ENCODE results near the gene TEX2. TPM values are rescaled to one million over a fixed set of nuclear protein-coding genes. Genes with fewer than 3 reads are reported as not detected.

Gene TEX2
- total RNA-seq, 4 donors from 2014 or later, result 35.5 to 41.3 (median 36.9) TPM

- Histone ChIP-seq H3K36me3 (no peaks in the 10 kb centered on the region), H3K4me3 (no peak overlapping the region), H3K27ac (no peak overlapping the region), H3K9me3 (no peaks in the 10 kb centered on the region), H3K4me1 (peaks cover 22% of the 10 kb centered on the region), H3K27me3 (no peaks in the 10 kb centered on the region)
- TF ChIP-seq POLR2A (IDR thresholded peaks at IDR 0.05) (no peak), EP300 (IDR thresholded peaks at IDR 0.05) (no peak), CTCF (IDR thresholded peaks at IDR 0.05) (no peak), POLR2AphosphoS5 (IDR thresholded peaks at IDR 0.05) (no peak)
- DNase-seq (ENCODE audit: low spot score in 2 of 2), result no peak
- 73% methylated on average over 9 of the region's 9 CpGs for WGBS
Measured at GRCh38 chr17:64236827-64237403, 26.1 kb downstream of the TEX2 start.

- Histone ChIP-seq H3K27me3 (no peaks in the 10 kb centered on the region), H3K4me1 (peaks cover 27% of the 10 kb centered on the region), H3K9me3 (no peaks in the 10 kb centered on the region), H3K4me3 (no peak overlapping the region), H3K27ac (no peak overlapping the region), H3K36me3 (no peaks in the 10 kb centered on the region)
- WGBS, result 88% methylated on average over 6 of the region's 6 CpGs
- TF ChIP-seq CTCF (IDR thresholded peaks at IDR 0.05), result no peak
- TF ChIP-seq EP300 (IDR thresholded peaks at IDR 0.05), result no peak
- TF ChIP-seq POLR2A (IDR thresholded peaks at IDR 0.05), result no peak
- TF ChIP-seq POLR2AphosphoS5 (IDR thresholded peaks at IDR 0.05), result no peak
- DNase-seq (ENCODE audit: low spot score in 2 of 2), result no peak
Measured at GRCh38 chr17:64234961-64235360, 28.1 kb downstream of the TEX2 start.

- Histone ChIP-seq H3K27me3 (no peaks in the 10 kb centered on the region), H3K9me3 (no peaks in the 10 kb centered on the region), H3K4me1 (peaks cover 27% of the 10 kb centered on the region), H3K27ac (no peak overlapping the region), H3K36me3 (no peaks in the 10 kb centered on the region), H3K4me3 (no peak overlapping the region)
- DNase-seq (ENCODE audit: low spot score in 2 of 2), result no peak
- TF ChIP-seq POLR2A (IDR thresholded peaks at IDR 0.05) (no peak), POLR2AphosphoS5 (IDR thresholded peaks at IDR 0.05) (no peak), CTCF (IDR thresholded peaks at IDR 0.05) (no peak), EP300 (IDR thresholded peaks at IDR 0.05) (no peak)
- WGBS, result 94% methylated on average over 2 of the region's 2 CpGs
Measured at GRCh38 chr17:64232466-64233262, 30.4 kb downstream of the TEX2 start.

GRCh38 chr17:64231567-64232141, 31.4 kb downstream of the TEX2 start:
- 68% methylated on average over 6 of the region's 6 CpGs for WGBS

More at GRCh38 chr17:64231567-64232141, 31.4 kb downstream of the TEX2 start:
- H3K4me3 ChIP-seq, result no peak overlapping the region
- TF ChIP-seq EP300 (IDR thresholded peaks at IDR 0.05) (no peak), POLR2A (IDR thresholded peaks at IDR 0.05) (no peak), CTCF (IDR thresholded peaks at IDR 0.05) (no peak)
- H3K4me1 ChIP-seq, result peaks cover 27% of the 10 kb centered on the region
- no peak for DNase-seq (ENCODE audit: low spot score in 2 of 2)
- no peak overlapping the region for H3K27ac ChIP-seq
- H3K9me3 ChIP-seq, result no peaks in the 10 kb centered on the region
- no peaks in the 10 kb centered on the region for H3K36me3 ChIP-seq
- H3K27me3 ChIP-seq, result no peaks in the 10 kb centered on the region
